PC-9 (cell line): ENCODE measurements around the gene IGFL4.

Experiments used
- CTCF ChIP-seq: fragments of 200-600 bp; sonication (generic); conservative IDR thresholded peaks from 2 replicates; pipeline ENCODE4 v1.6.1; 2017; ENCODE audit warnings: mixed run types, antibody characterized with exemption, mild to moderate bottlenecking, moderate library complexity
- EZH2 ChIP-seq: fragments of 200-600 bp; sonication (generic); IDR thresholded peaks from 2 replicates; pipeline ENCODE4 v1.8.0; 2017; ENCODE audit warnings: antibody characterized with exemption, low read depth

- TF ChIP-seq CTCF: no peak
- no peak for TF ChIP-seq EZH2
Measured at GRCh38 chr19:46089432-46089831, 48.6 kb upstream of the IGFL4 start.
